Measurements from ENCODE around the gene CYB5RL.
"Not testable (repeated sequence)": the region's sequence is repeated elsewhere in the genome, so short reads cannot be mapped to it uniquely, and the experiment has no call there.

Gene CYB5RL

GRCh38 chr1:54199765-54200518 is at the start of gene CYB5RL, which contains the start of gene MRPL37:
CYB5RL (minus strand) TSS chr1:54200030; CDS start chr1:54195616, 4,414 bp downstream.
MRPL37 (plus strand) TSS chr1:54200167; CDS start chr1:54200244, 77 bp downstream.
- peak; percentile 88 for DNase-seq

- DNase-seq = no peak
Observed at GRCh38 chr1:54248966-54249365, 49.1 kb upstream of the CYB5RL start.

GRCh38 chr1:54247863-54248515 is 48.2 kb upstream of the CYB5RL start:
- DNase-seq = no peak

GRCh38 chr1:54246116-54246721 is 46.4 kb upstream of the CYB5RL start:
- DNase-seq = no peak

GRCh38 chr1:54245501-54245900 is 45.7 kb upstream of the CYB5RL start:
- DNase-seq = no peak

- DNase-seq = no peak
Observed at GRCh38 chr1:54244655-54245054, 44.8 kb upstream of the CYB5RL start.

GRCh38 chr1:54243022-54243421 is 43.2 kb upstream of the CYB5RL start:
- DNase-seq = no peak

GRCh38 chr1:54241364-54241763 is 41.5 kb upstream of the CYB5RL start:
- DNase-seq = no peak

GRCh38 chr1:54240741-54241335 is 41.0 kb upstream of the CYB5RL start:
- no peak for DNase-seq

- no peak for DNase-seq
Observed at GRCh38 chr1:54239631-54240031, 39.8 kb upstream of the CYB5RL start.

- no peak for DNase-seq
Observed at GRCh38 chr1:54239035-54239383, 39.2 kb upstream of the CYB5RL start.

GRCh38 chr1:54238353-54239034 is 38.7 kb upstream of the CYB5RL start:
- DNase-seq = no peak

- DNase-seq = no peak
Observed at GRCh38 chr1:54237586-54237985, 37.8 kb upstream of the CYB5RL start.

- no peak for DNase-seq
Observed at GRCh38 chr1:54234284-54234683, 34.5 kb upstream of the CYB5RL start.

GRCh38 chr1:54233196-54233595 is 33.4 kb upstream of the CYB5RL start:
- DNase-seq = not testable (repeated sequence)

- DNase-seq = peak; percentile 71
Observed at GRCh38 chr1:54230507-54231339, 30.9 kb upstream of the CYB5RL start.

- peak; percentile 40 for DNase-seq
Observed at GRCh38 chr1:54229281-54229891, 29.6 kb upstream of the CYB5RL start.

GRCh38 chr1:54228638-54229079 is 28.8 kb upstream of the CYB5RL start:
- DNase-seq = no peak

GRCh38 chr1:54227891-54228310 is 28.1 kb upstream of the CYB5RL start:
- no peak for DNase-seq

GRCh38 chr1:54227091-54227602 is 27.3 kb upstream of the CYB5RL start:
- no peak for DNase-seq

- no peak for DNase-seq
Observed at GRCh38 chr1:54225986-54226559, 26.2 kb upstream of the CYB5RL start.
